Activated T-cell treated with anti-CD3 and anti-CD28 coated beads for 24 hours (primary cell): ENCODE results near the gene RNGTT.
"Not testable (repeated sequence)": the region's sequence is repeated elsewhere in the genome, so short reads cannot be mapped to it uniquely, and the experiment has no call there.

Source experiments
- DNase-seq: peaks from one replicate; pipeline ENCODE4 v3.0.0-alpha.2; 2020; ENCODE audit warnings: low read depth

RNGTT gene

GRCh38 chr6:88910922-88911778 lies 52.3 kb downstream of the RNGTT start:
- no peak for DNase-seq

DNA sequence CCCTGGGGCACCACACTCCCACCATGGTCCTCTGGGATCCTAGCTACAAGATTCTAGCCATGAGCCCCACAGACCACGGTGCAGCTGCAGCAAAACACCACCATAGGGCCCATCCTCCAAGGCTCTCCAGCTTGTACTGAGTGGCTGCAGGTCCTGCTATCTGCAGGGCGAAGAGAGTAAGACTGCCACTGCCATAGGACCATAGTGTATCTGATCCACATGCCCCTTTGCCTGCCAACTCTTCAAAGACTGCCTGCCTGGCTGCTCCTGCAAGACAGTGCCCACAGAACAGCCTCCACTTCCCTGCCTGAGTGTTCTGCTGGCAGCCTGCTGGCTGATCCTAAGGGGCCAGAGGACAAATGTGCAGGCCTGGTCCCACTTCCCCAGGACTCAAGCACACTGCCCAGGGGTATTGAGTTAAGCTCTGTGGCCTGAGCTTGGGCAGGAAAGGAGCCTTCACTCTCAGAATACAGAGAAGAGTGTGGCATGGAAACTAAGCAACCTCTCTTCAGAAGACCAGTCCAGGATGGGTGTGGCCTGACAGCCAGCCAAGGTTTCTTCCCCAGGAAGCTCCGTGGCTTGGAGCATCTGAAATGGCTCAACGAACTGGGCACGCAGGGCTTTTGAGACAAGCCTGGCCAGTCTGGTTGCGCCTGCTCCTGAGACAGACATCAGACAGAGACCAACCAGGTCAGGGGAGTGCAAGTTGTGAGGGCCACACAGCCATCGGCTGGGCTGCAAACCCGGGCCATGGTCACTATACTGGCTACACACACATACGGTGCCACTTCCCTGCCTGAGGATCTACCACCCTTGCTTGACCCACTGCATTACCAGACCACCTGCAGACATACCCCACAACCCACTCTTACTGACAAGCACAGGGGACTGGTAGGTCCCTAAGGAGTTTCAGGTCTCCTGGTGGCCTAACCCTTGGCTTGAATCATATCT lies 54.5 kb downstream of the RNGTT start:
- DNase-seq, result no peak

- DNase-seq, result not testable (repeated sequence)
These were observed 56.3 kb downstream of the RNGTT start for GRCh38 chr6:88907148-88907547.

GRCh38 chr6:88899569-88900316 lies 63.7 kb downstream of the RNGTT start:
- no peak for DNase-seq

GRCh38 chr6:88895911-88896310 lies 67.5 kb downstream of the RNGTT start:
- DNase-seq, result no peak

GRCh38 chr6:88890860-88891845 lies 72.3 kb downstream of the RNGTT start:
- no peak for DNase-seq

- DNase-seq, result no peak
These were observed 73.0 kb downstream of the RNGTT start for GRCh38 chr6:88890394-88890793.

- DNase-seq, result no peak
These were observed 79.1 kb downstream of the RNGTT start for GRCh38 chr6:88884361-88884760.

DNA sequence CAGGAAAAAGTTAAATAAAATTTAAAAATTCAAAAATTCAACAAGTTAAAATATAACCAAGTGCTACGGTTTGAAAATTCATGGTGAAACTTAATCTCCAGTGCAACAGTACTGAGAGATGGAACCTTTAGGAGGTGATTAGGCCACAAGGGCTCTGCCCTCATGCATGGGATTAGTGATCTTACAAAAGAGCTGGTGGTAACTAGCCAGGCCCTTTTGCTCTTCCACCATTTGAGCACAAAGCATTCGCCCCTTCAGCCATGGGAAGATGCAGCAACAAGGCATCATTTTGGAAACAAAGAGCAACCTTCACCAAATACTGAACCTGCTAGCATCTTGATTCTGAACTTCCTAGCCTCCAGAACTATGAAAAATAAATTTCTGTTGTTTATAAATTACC lies 80.9 kb downstream of the RNGTT start:
- no peak for DNase-seq

DNA sequence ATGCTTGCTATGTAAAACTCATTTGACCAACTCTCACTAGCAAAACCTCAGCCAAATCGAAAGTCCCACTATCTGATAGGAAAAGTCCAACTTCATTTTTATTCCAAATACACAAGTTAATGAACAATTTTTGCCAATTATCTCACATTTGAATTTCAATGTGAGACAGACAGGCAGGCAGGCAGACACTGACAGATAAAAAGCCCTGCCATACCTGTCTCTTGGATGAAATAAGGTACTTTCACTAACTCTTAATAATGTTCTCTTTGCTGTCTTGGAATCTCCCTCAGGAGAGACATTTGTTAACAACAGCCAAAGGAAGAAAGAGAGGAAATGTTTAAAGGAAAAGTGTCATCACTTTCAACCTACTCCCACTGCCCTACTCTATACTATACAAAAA lies 82.0 kb downstream of the RNGTT start:
- DNase-seq, result no peak

DNA sequence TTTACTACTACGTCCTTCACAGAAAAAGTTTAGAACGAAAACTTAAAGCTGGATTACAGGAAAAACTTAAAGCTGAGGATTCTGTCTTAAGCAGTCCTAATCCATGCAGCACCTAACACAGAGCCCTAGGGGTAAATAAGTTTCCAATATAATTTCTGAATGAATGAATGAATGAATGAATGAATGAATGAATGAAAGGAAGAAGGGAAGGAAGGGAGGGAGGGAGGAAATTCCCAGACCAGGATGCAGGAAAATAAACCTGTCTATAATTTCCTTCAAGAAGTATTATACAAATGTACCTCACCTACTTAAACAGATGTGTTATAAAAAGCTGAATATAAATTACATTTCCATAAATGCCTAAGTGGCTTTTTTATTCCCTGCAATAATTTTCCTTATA lies 83.4 kb downstream of the RNGTT start:
- DNase-seq, result no peak

- DNase-seq, result no peak
These were observed 85.5 kb downstream of the RNGTT start for GRCh38 chr6:88877893-88878292.

DNA sequence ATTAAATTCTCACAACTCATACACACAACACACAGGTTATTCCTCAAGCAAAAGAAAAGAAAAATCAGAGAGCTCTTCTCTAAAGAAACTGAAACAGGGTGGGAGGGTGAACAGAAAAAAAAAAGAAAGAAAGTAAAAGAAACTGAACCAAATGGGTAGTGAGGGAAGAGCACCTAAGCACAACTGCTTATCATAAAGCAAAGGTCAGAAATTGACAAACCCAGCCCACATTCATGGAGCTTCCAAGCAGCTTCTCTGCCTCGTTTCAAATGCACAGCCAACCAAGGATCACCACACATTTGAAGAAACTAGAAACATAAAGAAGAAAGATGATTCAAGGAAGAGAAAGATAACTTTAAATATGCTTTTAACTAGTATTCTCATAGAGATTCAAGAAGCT lies 90.5 kb downstream of the RNGTT start:
- DNase-seq, result no peak

DNA sequence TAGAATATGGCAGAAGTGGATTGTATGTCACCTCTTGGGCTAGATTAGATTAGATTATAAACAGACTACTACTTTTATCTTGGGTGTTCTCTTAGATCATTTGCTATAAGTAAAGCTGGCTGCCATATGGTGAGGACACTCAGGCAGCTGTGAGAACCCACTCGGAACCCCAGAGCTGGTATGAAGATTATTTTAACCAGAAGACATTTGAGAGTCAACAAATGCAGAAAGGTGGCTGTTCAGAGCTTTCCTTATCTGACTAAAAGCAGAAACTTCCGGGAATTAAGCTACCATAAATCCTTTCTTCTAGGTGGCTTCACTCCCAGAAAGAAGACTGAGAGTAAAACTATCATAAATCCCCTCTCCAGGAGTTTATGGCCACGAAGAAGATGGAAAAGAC lies 91.9 kb downstream of the RNGTT start:
- no peak for DNase-seq

DNA sequence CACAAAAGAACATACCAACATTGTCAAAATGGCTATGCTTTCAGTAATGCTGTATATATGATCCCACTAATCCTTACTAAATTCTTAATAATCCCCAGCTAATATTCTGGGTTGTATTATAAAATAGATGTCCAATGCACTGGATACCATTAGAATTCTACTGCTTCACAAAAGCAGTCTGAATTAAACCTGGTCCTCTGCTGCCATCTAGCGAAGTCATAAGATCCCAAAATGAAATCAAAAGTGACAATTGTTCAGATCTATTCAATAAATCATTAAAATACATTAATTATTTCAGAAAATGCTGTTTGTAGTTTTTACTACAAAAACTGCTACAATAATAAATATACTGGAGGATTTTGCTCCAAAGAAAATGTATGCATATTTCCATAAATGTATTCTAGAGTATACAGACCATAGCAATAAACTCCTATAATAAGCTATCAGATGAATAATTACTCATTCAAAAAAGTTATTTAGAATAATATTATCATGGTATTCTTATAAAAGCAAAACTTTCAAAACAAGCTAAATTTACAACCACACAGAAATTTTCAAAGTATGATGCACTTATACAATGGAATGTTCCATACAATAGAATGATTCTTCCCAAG lies 92.6 kb downstream of the RNGTT start:
- DNase-seq, result peak; percentile 17

GRCh38 chr6:88869263-88870020 lies 94.0 kb downstream of the RNGTT start:
- DNase-seq, result no peak

DNA sequence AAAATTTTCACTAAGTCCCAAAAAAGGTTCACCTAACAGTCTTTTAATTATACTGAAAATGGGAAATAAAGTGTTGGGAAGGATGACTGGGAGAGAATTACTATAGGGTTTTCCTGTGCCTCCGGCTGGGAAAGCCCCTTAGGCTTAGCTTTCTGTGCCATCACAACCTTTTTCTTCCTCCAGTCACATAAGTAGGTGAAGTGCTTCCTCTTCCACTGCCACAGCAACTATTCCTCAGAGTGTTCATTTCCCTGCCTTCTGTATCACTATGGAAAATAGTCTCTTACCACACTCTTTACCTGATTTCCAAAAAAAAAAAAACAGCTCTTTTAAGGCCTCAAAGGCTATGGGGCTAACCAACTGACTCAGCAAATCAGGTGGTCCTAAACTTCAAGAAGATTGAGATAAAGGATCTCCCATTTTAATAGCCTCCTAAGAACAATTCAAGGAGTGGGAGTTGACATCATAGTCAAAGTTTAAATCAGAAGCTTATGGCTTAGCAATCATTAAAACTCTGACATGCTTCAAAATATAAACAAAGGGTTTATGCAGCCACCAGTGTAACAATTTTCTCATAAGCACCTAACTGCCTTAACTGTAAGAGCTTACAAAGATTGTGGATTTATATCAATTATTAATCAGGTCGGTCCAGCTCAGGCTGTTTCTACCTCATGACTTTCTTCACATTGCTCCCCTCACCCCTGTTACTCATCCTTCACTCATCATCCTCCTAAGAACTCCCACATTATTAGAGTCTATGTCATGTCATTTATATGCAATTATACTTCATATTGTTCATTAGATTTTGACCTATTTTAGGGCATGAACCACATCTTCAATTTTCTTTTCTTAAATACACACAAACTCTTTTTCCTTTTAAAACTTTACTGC lies 95.3 kb downstream of the RNGTT start:
- DNase-seq, result no peak

GRCh38 chr6:88866856-88867255 lies 96.6 kb downstream of the RNGTT start:
- no peak for DNase-seq

DNA sequence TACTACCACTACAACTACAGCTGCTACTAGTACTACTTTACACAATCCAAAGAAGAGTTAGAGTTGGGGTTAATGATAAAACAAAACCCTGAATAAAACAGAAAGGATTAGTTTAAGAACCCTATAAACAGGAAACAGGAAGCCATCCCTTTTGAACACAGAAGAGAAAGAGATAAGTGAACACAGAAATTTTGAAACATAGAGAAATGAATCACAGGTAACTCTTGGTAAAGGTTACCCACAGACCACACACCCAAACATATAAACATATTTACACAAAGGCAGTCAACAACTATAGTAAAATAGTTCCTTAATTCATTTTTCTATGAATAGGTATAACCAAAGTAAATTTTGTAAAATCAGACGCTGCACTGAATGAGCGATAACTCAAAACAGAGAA lies 98.1 kb downstream of the RNGTT start:
- no peak for DNase-seq
